HG02943 (cell line): Measurements from ENCODE around the gene MSRB2.

ENCODE experiments used
- ATAC-seq: cut with Tn5 transposase; IDR thresholded peaks from one replicate; pipeline ENCODE4 v1.9.1; 2021; ENCODE audit warnings: mild to moderate bottlenecking, low read depth, moderate library complexity; ENCODE audit not compliant: unreplicated experiment

MSRB2 gene

DNA sequence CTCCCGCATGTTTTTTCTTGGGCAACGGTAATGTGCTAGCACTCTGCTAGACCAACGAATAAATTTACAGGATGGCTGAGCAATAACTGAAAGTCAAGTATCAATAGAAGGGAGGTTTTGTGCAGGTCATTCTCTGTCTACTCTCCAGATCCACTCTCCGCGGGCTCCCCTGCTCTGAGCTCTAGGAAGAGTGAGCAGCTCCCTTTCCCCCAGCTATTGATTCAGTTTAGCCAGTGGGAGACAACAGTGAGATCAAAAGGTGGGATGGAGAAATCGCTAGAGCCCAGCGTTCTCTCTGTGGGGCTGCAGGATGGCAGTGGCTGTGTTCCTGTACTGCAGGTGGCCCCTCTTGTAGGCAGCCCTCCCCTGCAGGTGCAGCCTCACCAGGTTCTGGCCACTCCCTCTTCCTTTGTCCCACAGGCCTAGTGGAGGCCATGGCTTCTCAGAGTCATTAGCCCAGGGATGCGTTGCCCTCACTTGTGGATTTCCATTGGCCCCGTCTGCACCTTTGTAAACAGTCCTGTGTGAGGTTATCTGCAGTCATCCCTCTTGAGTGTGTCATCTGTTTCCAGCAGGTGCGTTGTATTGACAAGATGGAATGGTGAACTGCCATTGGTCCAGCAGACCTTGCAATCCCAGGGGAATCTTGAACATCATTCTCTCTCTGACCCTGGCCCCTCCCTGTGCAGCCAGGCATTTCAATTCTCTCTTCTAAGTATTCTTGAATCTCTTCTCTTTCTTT, 11.1 kb downstream of the MSRB2 start:
- no peak for ATAC-seq

DNA sequence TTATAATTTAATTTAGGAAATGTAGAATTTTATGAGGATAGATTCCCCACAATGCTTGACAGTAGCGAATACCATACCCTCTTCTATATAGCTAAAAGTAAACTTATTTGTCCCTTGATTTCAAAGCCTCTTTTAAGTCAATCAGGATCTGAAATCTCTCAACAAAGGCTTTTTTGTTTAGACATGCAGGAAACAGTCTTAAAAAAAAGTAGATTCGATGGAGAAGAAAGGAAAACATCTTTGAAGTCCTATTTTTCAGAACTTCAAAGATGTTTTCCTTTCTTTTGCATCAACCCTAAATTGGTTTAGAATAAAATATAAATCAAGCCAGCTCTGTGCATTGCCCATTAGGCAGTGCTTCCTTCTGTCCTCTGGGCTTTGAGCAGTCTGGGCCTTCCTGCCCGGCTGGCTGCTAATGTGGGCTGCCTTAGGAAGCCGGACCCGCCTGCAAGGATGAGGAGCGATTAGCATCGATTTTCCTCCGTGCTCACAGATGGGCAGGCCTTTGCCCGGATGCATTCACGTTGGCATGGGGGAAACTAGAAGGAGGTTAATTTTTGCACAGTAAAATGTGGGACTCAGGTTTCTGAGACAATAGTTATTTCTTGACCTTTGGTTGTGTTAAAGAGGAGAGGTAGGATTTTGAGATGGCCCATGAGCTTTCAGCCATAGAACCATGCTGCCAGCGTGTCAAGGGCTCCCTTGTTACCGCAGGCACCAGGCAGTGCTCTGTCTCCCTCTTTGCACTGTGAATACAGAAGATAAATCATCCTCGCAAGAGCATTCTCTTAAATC, 15.5 kb downstream of the MSRB2 start:
- ATAC-seq = no peak

DNA sequence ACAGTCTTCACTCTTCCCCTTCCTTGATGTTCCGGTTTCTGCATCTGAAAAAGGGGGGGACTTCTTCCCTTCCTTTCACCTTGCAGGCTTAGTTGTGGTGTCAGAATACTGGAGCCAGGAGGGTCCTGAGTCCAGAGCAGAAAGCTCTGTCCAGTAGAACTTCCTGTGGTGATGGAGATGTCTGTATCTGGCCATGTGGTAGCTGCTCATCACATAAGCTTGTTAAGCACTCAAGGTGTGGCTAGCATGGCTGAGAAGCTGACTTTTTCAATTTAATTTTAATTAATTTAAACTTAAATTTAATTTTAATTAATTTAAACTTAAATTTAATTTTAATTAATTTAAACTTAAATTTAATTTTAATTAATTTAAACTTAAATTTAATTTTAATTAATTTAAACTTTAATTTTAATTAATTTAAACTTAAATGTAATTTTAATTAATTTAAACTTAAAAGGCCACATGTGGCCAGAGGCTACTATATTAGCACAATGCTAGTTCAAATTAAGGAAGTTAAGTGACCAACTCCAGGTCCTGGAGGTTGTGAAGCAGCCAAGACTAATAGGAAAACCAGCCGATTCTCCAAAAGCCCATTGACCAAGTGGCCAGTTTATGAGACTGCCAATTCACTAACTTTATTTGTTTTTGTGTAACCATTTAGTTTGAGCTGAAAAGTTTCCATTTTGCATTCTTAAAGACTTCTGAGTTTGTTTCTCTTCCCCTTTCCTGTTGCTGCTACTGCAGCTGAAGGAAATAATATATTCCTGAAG, 16.3 kb downstream of the MSRB2 start:
- no peak for ATAC-seq

DNA sequence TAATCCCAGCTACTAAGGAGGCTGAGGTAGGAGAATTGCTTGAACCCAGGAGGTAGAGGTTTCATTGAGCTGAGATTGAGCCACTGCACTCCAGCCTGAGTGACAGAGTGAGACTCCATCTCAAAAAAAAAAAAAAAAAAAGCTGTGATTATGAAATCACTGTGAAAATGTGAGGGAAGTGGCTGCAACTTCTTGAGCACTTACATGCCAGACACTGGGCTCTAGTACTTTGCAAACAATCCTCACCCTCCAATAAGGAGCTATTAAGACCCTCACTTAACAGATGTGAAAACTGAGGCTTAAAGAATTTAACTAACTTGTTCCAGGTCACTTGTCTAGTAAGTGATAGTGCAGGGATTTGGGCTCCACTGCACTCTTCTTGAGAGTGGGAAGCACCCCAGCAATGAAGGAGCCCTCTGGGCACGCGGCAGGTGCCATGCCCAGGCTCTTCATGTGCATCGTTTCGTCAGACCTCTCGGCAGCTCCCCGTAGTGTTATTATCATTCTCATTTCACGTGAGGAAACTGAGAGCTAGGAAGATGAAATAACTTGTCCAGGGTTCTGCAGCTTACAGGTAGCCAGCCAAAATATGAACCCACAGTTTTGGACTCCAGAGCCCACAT, 19.0 kb downstream of the MSRB2 start:
- no peak for ATAC-seq

DNA sequence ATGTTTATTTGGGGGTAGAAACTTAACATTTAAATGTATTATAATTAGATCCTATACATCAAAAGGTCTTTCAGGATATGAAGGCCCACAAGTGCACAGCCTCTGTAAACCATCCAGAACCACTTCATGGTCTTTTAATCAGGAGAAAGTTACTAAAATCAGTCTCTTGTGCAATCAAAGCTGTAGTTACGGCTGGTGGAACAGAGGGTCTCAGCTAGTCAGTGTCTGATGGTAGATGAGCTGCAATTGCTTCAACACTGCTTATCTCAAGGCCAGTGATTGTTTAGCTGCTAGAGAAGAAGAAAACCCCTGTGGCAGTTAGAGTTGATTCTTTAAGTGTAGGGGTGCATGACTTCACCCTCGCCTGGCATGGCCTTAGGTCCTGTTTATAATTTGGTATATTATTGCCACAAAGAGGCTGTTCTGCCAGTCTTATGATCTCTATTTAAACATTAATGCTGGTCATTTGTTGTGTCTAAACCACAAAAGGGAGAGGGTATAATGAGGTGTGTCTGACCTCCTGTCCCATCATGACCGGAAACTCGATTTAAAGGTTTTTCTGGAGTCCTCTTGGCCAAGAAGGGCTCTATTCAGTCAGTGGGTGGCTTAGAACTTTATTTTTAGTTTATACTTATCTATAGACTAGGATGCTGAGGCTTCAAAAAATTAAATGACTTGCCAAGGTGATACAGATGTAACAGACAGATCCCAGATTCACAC, 21.3 kb downstream of the MSRB2 start:
- ATAC-seq = no peak

DNA sequence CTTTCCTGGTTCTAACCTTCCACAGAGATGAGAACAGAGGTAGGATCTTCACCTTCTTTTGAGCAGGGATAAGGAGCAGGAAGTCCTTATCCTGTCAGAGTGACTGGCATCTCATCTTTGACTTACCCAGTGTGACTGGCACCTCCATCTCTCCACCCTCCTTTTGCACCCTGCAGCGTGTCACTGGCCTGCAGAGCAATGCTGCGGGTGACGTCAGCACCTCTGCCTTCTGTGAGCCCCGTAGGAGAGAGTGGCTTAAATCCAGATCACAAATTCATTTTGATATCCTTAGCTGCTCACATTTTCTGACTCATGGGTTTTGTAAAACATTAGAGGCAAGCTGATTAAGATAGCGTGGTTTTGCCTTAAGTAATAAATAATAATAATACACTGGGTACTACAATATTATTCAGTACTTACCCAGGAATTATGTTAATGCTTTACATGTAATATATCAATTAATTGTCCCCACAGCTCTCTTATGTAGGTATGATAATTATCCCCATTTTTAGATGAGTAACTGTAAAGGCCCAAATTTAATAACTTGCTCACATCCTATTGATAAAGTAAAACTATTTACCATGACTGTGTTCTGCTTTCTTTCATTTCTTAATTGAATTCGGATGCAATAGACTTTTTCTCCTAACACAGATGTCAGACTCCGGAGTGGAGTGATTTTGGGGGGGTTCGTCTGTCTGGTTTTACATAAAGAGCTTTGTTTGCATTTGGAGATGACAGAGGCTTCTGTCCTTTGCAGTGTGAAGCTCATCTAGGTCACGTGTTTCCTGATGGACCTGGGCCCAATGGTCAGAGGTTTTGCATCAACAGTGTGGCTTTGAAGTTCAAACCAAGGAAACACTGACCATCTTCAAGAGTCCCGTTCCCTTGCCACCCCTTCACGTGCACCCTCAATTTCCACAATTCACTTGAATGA, 24.9 kb downstream of the MSRB2 start:
- ATAC-seq = no peak

DNA sequence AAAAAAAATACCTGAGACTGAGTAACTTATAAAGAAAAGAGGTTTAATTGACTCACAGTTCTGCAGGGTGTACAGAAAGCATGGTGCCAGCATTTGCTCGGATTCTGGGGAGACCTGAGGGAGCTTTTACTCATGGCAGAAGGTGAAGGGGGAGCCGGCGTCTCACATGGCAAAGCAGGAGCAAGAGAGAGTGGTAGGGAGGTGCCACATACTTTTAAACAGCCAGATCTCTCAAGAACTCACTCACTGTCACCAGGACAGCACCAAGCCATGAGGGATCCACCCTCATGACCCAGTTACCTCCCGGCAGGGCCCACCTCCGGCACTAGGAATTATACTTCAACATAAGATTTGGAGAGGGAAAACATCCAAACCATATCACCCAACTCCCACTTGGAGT, 25.8 kb downstream of the MSRB2 start:
- no peak for ATAC-seq

DNA sequence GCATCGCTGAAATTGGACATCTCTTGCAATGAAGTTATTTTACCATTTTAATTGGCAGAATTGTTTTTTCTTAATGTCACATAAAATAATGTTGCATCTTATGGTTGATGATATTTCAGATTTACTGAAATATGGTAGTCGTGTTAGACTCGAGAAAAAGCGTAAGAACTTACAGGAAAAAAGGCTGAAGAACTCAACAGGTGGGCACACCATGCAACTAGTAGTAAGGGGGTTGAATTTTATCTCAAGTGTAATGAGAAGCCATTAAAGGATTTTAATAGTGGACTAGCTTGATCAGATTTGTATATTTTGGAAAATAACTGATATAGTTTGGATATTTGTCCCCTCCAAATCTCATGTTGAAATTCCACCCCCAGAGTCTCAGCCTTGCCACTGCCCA, 41.1 kb downstream of the MSRB2 start:
- no peak for ATAC-seq

DNA sequence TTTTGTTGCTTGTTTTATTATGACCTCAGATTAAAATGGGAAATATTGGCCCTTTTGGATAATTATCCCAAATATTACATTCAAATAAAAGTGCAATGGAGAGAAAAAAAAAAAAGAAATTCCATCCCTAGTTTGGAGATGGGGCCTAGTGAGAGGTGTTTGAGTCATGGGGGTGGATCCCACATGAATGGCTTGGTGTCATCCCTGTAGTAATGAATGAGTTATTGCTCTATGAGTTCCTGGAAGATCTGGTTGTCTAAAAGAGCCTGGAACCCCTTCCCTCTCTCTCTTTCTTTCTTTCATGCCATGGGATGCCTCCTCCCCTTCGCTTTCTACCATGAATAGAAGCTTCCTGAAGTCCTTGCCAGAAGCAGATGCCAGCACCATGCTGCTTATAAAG, 44.3 kb downstream of the MSRB2 start:
- ATAC-seq = no peak

DNA sequence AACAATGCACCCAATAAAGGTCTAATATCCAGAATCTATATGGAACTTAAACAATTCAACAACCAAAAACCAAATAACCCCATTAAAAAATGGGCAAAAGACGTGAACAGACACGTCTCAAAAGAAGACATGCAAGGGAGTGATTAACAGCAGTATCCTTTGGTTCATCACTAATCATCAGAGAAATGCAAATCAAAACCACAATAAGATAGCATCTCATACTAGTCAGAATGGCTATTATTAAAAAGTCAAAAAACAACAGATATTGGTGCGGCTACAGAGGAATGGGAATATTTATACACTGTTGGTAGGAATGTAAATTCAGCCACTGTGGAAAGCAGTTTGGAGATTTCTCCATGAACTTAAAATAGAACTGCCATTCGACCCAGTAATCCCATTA, 46.6 kb downstream of the MSRB2 start:
- no peak for ATAC-seq

DNA sequence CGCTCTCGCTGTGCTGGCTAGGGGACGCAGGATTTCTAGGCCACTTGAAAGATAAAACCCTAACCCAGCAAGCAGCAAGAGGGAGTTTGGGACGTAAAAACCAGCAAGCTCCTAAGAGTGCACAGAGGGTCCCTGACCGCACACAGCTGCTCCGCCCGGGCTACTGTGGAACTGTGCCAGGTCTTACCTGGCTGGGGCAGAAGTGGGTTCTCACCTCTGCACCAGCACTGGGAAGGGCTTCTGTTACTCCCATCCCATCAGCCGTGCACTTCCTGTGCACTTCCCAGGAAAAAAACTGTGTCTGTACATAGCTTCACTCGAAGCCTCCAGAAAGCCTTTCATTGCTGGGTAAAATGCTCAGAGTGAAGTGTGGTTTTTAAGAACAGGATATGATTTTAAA, 50.9 kb downstream of the MSRB2 start:
- ATAC-seq = no peak

DNA sequence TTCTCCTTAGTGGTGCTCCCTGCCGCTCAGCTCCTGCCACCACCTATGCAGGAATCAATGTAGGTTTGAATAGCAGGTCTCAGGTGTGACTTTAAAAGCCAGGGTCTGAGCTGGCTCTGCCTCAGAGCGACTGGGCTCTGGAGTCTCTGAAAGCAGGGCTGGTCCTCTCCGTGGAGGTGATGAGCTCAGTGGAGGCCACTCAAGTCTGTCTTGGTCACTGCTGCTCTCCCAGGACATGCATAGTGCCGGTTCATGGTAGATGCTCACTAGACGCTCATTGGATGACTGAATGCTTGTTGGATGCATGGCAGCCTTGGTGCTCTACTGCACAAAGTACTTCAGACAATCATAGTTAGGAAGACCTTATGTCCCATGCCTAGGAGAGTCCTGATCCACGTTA, 51.7 kb downstream of the MSRB2 start:
- ATAC-seq = no peak

DNA sequence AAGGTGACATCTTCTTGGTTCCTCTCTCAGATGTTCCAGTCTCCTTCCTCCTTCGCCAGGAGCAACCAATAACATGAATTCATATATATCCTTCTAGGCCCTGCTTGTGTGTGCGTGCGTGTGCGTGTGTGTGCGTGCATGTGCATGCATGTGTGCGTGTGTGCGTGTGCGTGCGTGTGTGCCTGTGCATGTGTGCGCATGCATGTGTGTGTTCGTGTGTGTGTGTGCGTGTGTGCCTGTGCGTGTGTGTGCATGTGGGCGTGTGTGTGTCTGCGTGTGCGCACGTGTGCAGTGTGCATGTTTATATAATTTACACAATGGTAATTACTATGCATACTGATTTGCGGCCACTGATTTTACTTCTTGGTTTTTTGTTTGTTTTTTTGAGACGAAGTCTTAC, 52.8 kb downstream of the MSRB2 start:
- no peak for ATAC-seq

DNA sequence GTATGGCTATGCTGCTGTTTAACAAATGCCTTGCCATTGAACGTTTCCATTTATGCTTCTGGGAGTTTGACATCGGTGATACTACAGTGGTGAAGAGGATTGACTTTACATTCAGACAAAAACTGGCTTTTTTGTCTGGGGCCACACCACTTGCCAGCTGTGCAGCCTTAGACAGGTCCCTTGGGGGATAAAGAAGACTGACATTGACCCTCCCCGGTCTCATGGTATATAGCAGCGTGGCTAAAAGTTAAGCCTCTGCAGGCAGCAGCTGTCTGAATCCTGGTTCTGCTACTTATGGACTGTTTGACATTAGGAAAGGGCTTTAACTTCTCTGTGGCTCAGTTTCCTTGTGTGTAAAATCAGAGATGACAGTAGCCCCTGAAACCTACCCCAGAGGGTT, 54.7 kb downstream of the MSRB2 start:
- ATAC-seq = no peak

DNA sequence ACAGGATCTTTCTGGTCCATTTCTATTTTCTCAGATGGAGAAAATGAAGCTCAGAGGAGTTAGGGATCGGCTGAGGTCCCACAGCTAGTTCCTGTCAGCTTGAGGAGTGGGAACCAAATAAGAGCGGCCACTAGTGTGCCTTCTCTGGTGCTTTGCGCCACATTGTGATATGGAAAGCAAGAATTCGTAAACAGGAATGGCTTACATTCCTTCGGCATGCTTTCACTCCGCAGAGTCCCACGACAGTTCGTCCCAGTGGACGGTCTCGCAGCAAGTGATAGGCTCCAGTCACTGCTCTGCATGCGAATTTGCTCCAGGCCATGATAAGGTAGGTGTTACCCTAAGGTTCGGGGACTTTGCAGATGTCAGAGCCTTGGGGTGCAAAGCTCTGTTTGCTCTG, 55.2 kb downstream of the MSRB2 start:
- no peak for ATAC-seq

DNA sequence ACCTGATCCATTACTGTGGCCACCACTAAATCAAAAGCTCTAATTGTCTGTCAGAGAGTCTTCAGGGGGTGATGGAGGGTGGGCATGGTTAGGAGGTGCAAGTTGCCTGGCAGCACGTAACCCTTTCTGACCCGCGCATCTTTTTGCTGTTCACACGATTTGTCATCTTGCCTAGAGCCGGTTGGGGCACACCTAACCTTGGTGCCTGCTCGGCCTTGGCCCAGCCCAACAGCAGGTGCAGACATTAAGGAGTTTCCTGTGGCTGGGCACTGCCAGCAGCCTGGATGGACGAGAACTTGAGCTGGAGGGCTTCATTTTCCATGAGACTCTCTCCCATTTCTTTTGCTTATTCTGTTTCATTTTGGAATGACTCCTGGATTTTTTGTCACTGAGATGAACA, 55.7 kb downstream of the MSRB2 start:
- ATAC-seq = no peak

DNA sequence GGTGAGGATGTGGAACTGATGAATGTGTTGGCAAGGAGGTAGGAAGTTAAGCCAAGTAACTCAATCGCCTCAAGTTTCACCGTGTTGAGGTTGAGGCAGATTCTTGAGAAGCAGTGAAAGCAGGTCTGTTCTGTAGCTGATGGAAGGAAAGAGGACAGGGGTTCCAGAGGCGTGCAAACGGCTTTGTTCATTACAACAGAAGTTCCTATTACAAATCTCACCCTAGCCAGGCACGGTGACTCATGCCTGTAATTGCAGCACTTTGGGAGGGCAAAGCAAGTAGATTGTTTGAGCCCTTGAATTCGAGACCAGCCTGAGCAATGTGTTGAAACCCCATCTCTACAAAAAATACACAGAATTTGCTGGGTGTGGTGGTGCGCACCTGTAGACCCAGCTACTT, 59.8 kb downstream of the MSRB2 start:
- no peak for ATAC-seq

DNA sequence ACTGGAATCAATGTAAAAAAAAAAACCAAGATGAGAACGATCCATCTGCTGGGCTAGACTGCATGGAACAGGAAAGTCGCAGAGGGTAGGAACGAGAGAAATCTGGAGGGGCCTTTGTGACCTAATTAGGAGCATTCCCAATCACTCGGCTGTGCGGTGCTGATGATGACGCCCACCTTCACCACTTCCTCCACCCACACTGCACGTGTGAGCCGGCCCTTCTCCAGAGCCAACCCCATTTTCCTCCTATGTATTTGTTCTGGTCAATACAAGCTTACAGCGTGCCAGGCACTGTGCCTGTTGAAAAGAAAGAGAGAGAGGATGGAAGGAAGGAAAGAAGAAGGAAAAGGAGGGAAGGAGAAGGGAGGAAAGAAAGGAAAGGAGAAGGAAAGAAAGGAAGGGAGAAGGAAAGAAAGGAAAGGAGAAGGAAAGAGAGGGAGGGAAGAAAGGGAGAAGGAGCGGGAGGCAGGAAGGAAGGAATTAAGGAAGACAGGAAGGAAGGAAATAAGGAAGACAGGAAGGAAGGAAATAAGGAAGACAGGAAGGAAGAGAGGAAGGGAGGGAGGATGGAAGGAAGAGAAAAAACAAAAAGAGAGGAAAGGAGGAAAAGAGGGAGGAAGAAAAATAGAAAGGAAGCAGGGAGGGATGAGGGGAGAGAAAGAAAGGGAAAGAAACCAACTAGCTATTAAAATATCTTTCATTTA, 61.2 kb downstream of the MSRB2 start:
- no peak for ATAC-seq

DNA sequence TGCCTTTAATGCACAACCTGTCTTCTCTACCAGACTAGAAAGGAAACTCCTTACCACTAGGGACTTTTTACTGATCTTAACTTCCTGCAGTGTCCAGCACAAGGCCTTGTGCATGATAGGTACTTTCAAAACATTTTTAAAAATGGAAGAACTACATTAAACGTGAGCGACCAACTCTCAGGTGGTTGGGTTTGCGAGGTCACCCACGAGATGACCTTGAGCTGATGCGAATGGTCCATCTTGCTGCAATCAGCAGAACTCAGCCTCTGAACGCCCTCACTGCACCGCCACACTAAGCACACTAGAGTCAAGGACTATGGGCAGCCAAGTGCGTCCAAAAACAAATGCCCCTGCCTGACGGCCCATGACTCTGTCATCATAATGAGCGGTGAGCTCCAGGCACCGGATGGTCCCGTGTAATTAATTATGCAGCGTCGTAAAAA, 61.9 kb downstream of the MSRB2 start:
- no peak for ATAC-seq
